B cell (primary cell): Measurements from ENCODE around the gene SIRT7. TPM values are rescaled to one million over a fixed set of nuclear protein-coding genes. Genes with fewer than 3 reads are reported as not detected.
A peak's percentile ranks its signal among the peaks of the same experiment; 100 is the strongest.

Source experiments
- ATAC-seq: fragments of 200-7000 bp; cut with Tn5 transposase; one replicate; pipeline ENCODE4 v1.10.0; 2021; ENCODE audit warnings: low read depth, mild to moderate bottlenecking, moderate number of reproducible peaks, moderate library complexity
- CTCF ChIA-PET: fragments of 350-600 bp; sonication (Branson Sonifier 250); formaldehyde crosslinking; loops from one replicate; lab custom pipeline; 2021; ENCODE audit warnings: antibody characterized with exemption, inconsistent platforms; lab: Charles Lee
- POLR2A ChIA-PET: fragments of 350-600 bp; sonication (Branson Sonifier 250); formaldehyde crosslinking; loops from one replicate; lab custom pipeline; 2021; ENCODE audit warnings: antibody characterized with exemption; lab: Charles Lee
- DNase-seq: peaks from one replicate; pipeline ENCODE4 v3.0.0; 2013
- H2AFZ ChIP-seq: 2 replicates; pipeline ENCODE4 v1.6.1; 2012; ENCODE audit warnings: mild to moderate bottlenecking, low read depth, low read length; ENCODE audit not compliant: insufficient read depth, poor library complexity, severe bottlenecking
- H3K27ac ChIP-seq, 2 donors: 1 replicate in 1 of 2; 2 replicates in 1 of 2; pipeline ENCODE4 v1.5.1; 2012 to 2013; ENCODE audit warnings: low read length in 2 of 2, mild to moderate bottlenecking in 2 of 2, moderate library complexity in 1 of 2
- H3K27me3 ChIP-seq, 4 experiments: fragments of 200-600 bp in 1 of 4; sonication (generic) in 1 of 4; replicated peaks in 1 of 4; 1 replicate in 2 of 4; 2 replicates in 2 of 4; pipeline versions ENCODE4 v1.6.1 to v1.7.0; 2013 to 2016; ENCODE audit warnings: low read length in 3 of 4, mild to moderate bottlenecking in 2 of 4, mixed read lengths in 1 of 4, moderate library complexity in 1 of 4; ENCODE audit not compliant: insufficient read depth in 4 of 4, control insufficient read depth in 3 of 4; ENCODE audit errors: control extremely low read depth in 1 of 4
- H3K36me3 ChIP-seq, 2 experiments: replicated peaks in 1 of 2; 1 replicate in 1 of 2; 2 replicates in 1 of 2; pipeline versions ENCODE4 v1.6.1 to v1.7.1; 2013; ENCODE audit warnings: low read length in 1 of 2; ENCODE audit not compliant: insufficient read depth in 2 of 2, control insufficient read depth in 1 of 2; ENCODE audit errors: control extremely low read depth in 1 of 2, extremely low read depth in 1 of 2
- H3K4me1 ChIP-seq, 2 donors: fragments of 200-600 bp in 1 of 2; sonication (generic) in 1 of 2; 1 replicate in 1 of 2; 2 replicates in 1 of 2; pipeline versions ENCODE4 v1.5.1 to v1.6.1; 2013 to 2017; ENCODE audit warnings: low read length in 2 of 2; ENCODE audit not compliant: control insufficient read depth in 2 of 2, insufficient read depth in 2 of 2
- H3K4me2 ChIP-seq: replicated peaks from 2 replicates; pipeline ENCODE3; 2012; ENCODE audit warnings: mild to moderate bottlenecking, low read depth, low read length; ENCODE audit not compliant: poor library complexity, severe bottlenecking
- H3K4me3 ChIP-seq, 5 experiments: fragments of 200-600 bp in 1 of 5; sonication (generic) in 1 of 5; 1 replicate in 3 of 5; 2 replicates in 2 of 5; pipeline versions ENCODE4 v1.5.1 to v1.7.0; 2011 to 2016; ENCODE audit warnings: low read length in 4 of 5, mild to moderate bottlenecking in 4 of 5, low read depth in 2 of 5, control low read depth in 1 of 5, moderate library complexity in 1 of 5; ENCODE audit not compliant: insufficient read depth in 1 of 5; ENCODE audit errors: control extremely low read depth in 1 of 5, extremely low read depth in 1 of 5
- H3K79me2 ChIP-seq: fragments of 200-600 bp; sonication (generic); one replicate; pipeline ENCODE4 v1.6.0; 2016; ENCODE audit warnings: low read length; ENCODE audit not compliant: control insufficient read depth, insufficient read depth
- H3K9ac ChIP-seq: fragments of 200-600 bp; sonication (generic); 2 replicates; pipeline ENCODE4 v1.6.1; 2017; ENCODE audit warnings: mild to moderate bottlenecking, low read length, moderate library complexity
- H3K9me3 ChIP-seq, 3 donors: one replicate each; pipeline versions ENCODE4 v1.6.1 to v1.7.1; 2013; ENCODE audit warnings: low read length in 2 of 3; ENCODE audit not compliant: control insufficient read depth in 2 of 3, insufficient read depth in 1 of 3; ENCODE audit errors: control extremely low read depth in 1 of 3
- H4K20me1 ChIP-seq: 2 replicates; pipeline ENCODE4 v1.6.0; 2012; ENCODE audit warnings: mild to moderate bottlenecking, low read length; ENCODE audit not compliant: insufficient read depth, control insufficient read depth, poor library complexity, severe bottlenecking
- H3K27ac Mint-ChIP-seq: one replicate; pipeline ENCODE4 v1.8.0; 2021; ENCODE audit warnings: mixed read lengths
- H3K27me3 Mint-ChIP-seq: one replicate; pipeline ENCODE4 v1.8.0; 2021; ENCODE audit warnings: mixed read lengths
- H3K4me1 Mint-ChIP-seq: one replicate; pipeline ENCODE4 v1.8.0; 2021; ENCODE audit warnings: mixed read lengths
- H3K4me3 Mint-ChIP-seq: one replicate; pipeline ENCODE4 v1.8.0; 2021; ENCODE audit warnings: mixed read lengths
- H3K9me3 Mint-ChIP-seq: one replicate; pipeline ENCODE4 v1.8.0; 2022; ENCODE audit warnings: mixed read lengths; ENCODE audit not compliant: insufficient read depth
- CTCF ChIP-seq: fragments of 200-600 bp; IDR thresholded peaks from one replicate; pipeline ENCODE4 v1.8.0; 2022; ENCODE audit warnings: antibody characterized with exemption, mild to moderate bottlenecking
- EZH2 ChIP-seq: IDR thresholded peaks from 2 replicates; pipeline ENCODE4 v1.6.1; 2012; ENCODE audit warnings: borderline replicate concordance, low read depth, mild to moderate bottlenecking, moderate library complexity, low read length; ENCODE audit not compliant: insufficient read depth, poor library complexity, severe bottlenecking
- WGBS: methylation state at CpG from one replicate; pipeline ENCODE4 v1.1.5; 2013; ENCODE audit warnings: missing lambda C conversion rate; ENCODE audit not compliant: insufficient coverage; 5-methylcytosine and 5-hydroxymethylcytosine counted together
- intact Hi-C: fragments of 100-400 bp; cut with micrococcal nuclease; formaldehyde crosslinking; loops from one replicate; pipeline ENCODE4 v1.10.0; 2022
- polyA plus RNA-seq: library from polyadenylated mRNA; depleted of rRNA; stranded (reverse); fragments of >200 nt; gene quantifications from 2 replicates; pipeline ENCODE4 v1.2.3, GENCODE V29; 2012
- total RNA-seq, 2 donors: library from RNA; stranded (reverse); fragments of 120-200 nt in 1 of 2; gene quantifications; 1 replicate in 1 of 2; 2 replicates in 1 of 2; pipeline versions ENCODE4 v1.2.3 to v1.2.4, GENCODE V29; 2013 to 2022

Gene SIRT7
- total and polyA plus RNA-seq, 2 donors (not counting 1 experiment from before 2014, with no cell fraction given) = 77.2 to 82.7 TPM

- Histone ChIP-seq H3K27ac (peak overlapping the region; percentile 90 to 91), H3K4me1 (peaks cover 22 to 39% of the 10 kb centered on the region in 2 donors), H3K27me3 (no peaks in the 10 kb centered on the region), H2AFZ (no peak overlapping the region), H3K4me2 (peak overlapping the region; percentile 98), H4K20me1 (peaks cover 58% of the 10 kb centered on the region), H3K9me3 (no peaks in the 10 kb centered on the region), H3K9ac (peak overlapping the region; percentile 93), H3K79me2 (peaks cover 54% of the 10 kb centered on the region), H3K36me3 (peaks cover 1 to 27% of the 10 kb centered on the region in 2 experiments), H3K4me3 (peak overlapping the region in 4 of 5 experiments; percentile 79 to 90 (median 86))
- peak; percentile 18 for ATAC-seq
- POLR2A ChIA-PET = interaction anchor here (0.5 to 2.5 kb wide), 6 partner anchors 9 to 57 kb away, joined by 3 to 15 read pairs (median 5); partner anchors contain the start of genes MCRIP1 and P4HB
- H3K27me3 Mint-ChIP-seq = no peaks in the 10 kb centered on the region
- intact Hi-C loops = loop anchor here (1.0 to 10.0 kb wide), 4 partner anchors 22 to 425 kb away; partner anchors contain the start of genes ALYREF, ANAPC11, MAFG and SIRT7
- peaks cover 33% of the 10 kb centered on the region for H3K4me1 Mint-ChIP-seq
- peak overlapping the region; percentile 88 for H3K27ac Mint-ChIP-seq
- TF ChIP-seq CTCF (peak; percentile 86), EZH2 (no peak)
- CTCF ChIA-PET = interaction anchor here (0.6 to 2.0 kb wide), 10 partner anchors 8 to 578 kb away, joined by 3 to 7 read pairs (median 3); partner anchors contain the start of genes MCRIP1 and P4HB
- no peaks in the 10 kb centered on the region for H3K9me3 Mint-ChIP-seq
- peak overlapping the region; percentile 86 for H3K4me3 Mint-ChIP-seq
- peak; percentile 62 for DNase-seq
- WGBS = 50% methylated on average over 48 of the region's 52 CpGs
Observed at GRCh38 chr17:81869221-81870130, 48.5 kb downstream of the SIRT7 start.
